IMR-90 (cell line): ENCODE results near the gene L3MBTL2. TPM values are rescaled to one million over a fixed set of nuclear protein-coding genes. Genes with fewer than 3 reads are reported as not detected.

Experiments
- ATAC-seq: fragments of 200-7000 bp; cut with Tn5 transposase; 2 replicates; pipeline ENCODE4 v1.9.1; 2020; ENCODE audit warnings: low read depth, mild to moderate bottlenecking, moderate library complexity
- BruUV-seq: library from RNA; stranded (reverse); fragments of 400-500 nt; replicated peaks from 2 replicates; lab custom pipeline; 2021; lab: Mats Ljungman, UMichigan
- CTCF ChIA-PET: fragments of 300-600 bp; formaldehyde crosslinking; extraction: SDS; loops from one replicate; lab custom pipeline; 2021; ENCODE audit warnings: antibody characterized with exemption; lab: Yijun Ruan, JAX
- POLR2A ChIA-PET: fragments of 300-600 bp; sonication (Branson Sonifier 250); formaldehyde crosslinking; loops from one replicate; lab custom pipeline; 2022; ENCODE audit warnings: antibody characterized with exemption; ENCODE audit not compliant: unreplicated experiment; lab: Charles Lee
- DNase-seq: peaks from one replicate; pipeline ENCODE4 v3.0.0; 2013
- H2AFZ ChIP-seq: replicated peaks from 2 replicates; pipeline ENCODE3; 2013; ENCODE audit warnings: low read length, mild to moderate bottlenecking; ENCODE audit not compliant: poor library complexity
- H2AK5ac ChIP-seq: 2 replicates; pipeline ENCODE4 v1.6.1; 2013; ENCODE audit warnings: low read depth, low read length, inconsistent platforms
- H2AK9ac ChIP-seq: replicated peaks from 2 replicates; pipeline ENCODE3; 2013; ENCODE audit warnings: mild to moderate bottlenecking, low read depth, low read length, moderate library complexity; ENCODE audit not compliant: poor library complexity
- H2BK120ac ChIP-seq: 2 replicates; pipeline ENCODE4 v1.6.1; 2013; ENCODE audit warnings: low read depth, low read length, inconsistent platforms
- H2BK15ac ChIP-seq: 3 replicates; pipeline ENCODE4 v1.6.1; 2013; ENCODE audit warnings: low read depth, low read length, inconsistent platforms
- H2BK20ac ChIP-seq: 2 replicates; pipeline ENCODE4 v1.6.1; 2013; ENCODE audit warnings: low read depth, mild to moderate bottlenecking, inconsistent platforms, low read length, moderate library complexity
- H2BK5ac ChIP-seq: 2 replicates; pipeline ENCODE4 v1.6.1; 2013; ENCODE audit warnings: mild to moderate bottlenecking, low read depth, low read length, inconsistent platforms; ENCODE audit not compliant: poor library complexity, severe bottlenecking
- H3K14ac ChIP-seq: replicated peaks from 2 replicates; pipeline ENCODE4 v1.6.1; 2013; ENCODE audit warnings: low read depth, low read length, inconsistent platforms
- H3K18ac ChIP-seq: 2 replicates; pipeline ENCODE4 v1.6.1; 2013; ENCODE audit warnings: low read depth, low read length, control low read depth
- H3K23ac ChIP-seq: 2 replicates; pipeline ENCODE4 v1.6.1; 2013; ENCODE audit warnings: low read depth, low read length, inconsistent platforms
- H3K27ac ChIP-seq: 2 replicates; pipeline ENCODE4 v1.5.1; 2013; ENCODE audit warnings: mild to moderate bottlenecking, control low read depth, low read length; ENCODE audit not compliant: insufficient read depth
- H3K27me3 ChIP-seq: 2 replicates; pipeline ENCODE4 v1.6.1; 2013; ENCODE audit warnings: low read length; ENCODE audit not compliant: control insufficient read depth, insufficient read depth
- H3K36me3 ChIP-seq: 2 replicates; pipeline ENCODE4 v1.6.1; 2013; ENCODE audit warnings: low read length, mixed read lengths; ENCODE audit not compliant: control insufficient read depth, insufficient read depth
- H3K4ac ChIP-seq: 2 replicates; pipeline ENCODE4 v1.6.1; 2013; ENCODE audit warnings: low read depth, low read length, inconsistent platforms
- H3K4me1 ChIP-seq: 2 replicates; pipeline ENCODE4 v1.6.1; 2013; ENCODE audit warnings: low read length, mixed read lengths; ENCODE audit not compliant: control insufficient read depth, insufficient read depth
- H3K4me2 ChIP-seq: 2 replicates; pipeline ENCODE4 v1.6.1; 2013; ENCODE audit warnings: low read depth, mild to moderate bottlenecking, control low read depth, low read length, moderate library complexity
- H3K4me3 ChIP-seq: 2 replicates; pipeline ENCODE4 v1.5.1; 2013; ENCODE audit warnings: low read depth, mild to moderate bottlenecking, control low read depth, low read length, moderate library complexity; ENCODE audit not compliant: insufficient read depth
- H3K56ac ChIP-seq: 2 replicates; pipeline ENCODE4 v1.6.1; 2013; ENCODE audit warnings: low read length, inconsistent platforms; ENCODE audit not compliant: insufficient read depth; ENCODE audit errors: extremely low read depth
- H3K79me1 ChIP-seq, 2 experiments: 2 replicates each; pipeline ENCODE4 v1.6.1; 2013; ENCODE audit warnings: low read length in 2 of 2, inconsistent platforms in 1 of 2, low read depth in 1 of 2
- H3K9ac ChIP-seq: 2 replicates; pipeline ENCODE4 v1.6.1; 2013; ENCODE audit warnings: low read depth, low read length, control low read depth
- H3K9me1 ChIP-seq: 2 replicates; pipeline ENCODE4 v1.6.1; 2013; ENCODE audit warnings: low read length, inconsistent platforms; ENCODE audit not compliant: insufficient read depth
- H3K9me3 ChIP-seq: 2 replicates; pipeline ENCODE4 v1.6.1; 2013; ENCODE audit warnings: low read length; ENCODE audit not compliant: control insufficient read depth, insufficient read depth
- H4K20me1 ChIP-seq: 2 replicates; pipeline ENCODE4 v1.6.1; 2013; ENCODE audit warnings: low read length, inconsistent platforms; ENCODE audit not compliant: insufficient read depth
- H4K5ac ChIP-seq: 2 replicates; pipeline ENCODE4 v1.6.1; 2013; ENCODE audit warnings: mild to moderate bottlenecking, low read depth, low read length, control low read depth
- H4K8ac ChIP-seq, 2 experiments: 2 replicates each; pipeline ENCODE4 v1.6.1; 2013; ENCODE audit warnings: low read depth in 2 of 2, low read length in 2 of 2, control low read depth in 1 of 2, inconsistent platforms in 1 of 2
- H4K91ac ChIP-seq: 2 replicates; pipeline ENCODE4 v1.6.1; 2013; ENCODE audit warnings: low read depth, low read length, inconsistent platforms; ENCODE audit not compliant: insufficient read depth
- CHD1 ChIP-seq: IDR thresholded peaks from 2 replicates; pipeline ENCODE4 v1.6.1; 2012; ENCODE audit warnings: low read depth, low read length, improper control_type of control experiment
- RAD21 ChIP-seq: IDR thresholded peaks from 2 replicates; pipeline ENCODE4 v1.6.1; 2012; ENCODE audit warnings: low read length, improper control_type of control experiment
- RCOR1 ChIP-seq: IDR thresholded peaks from 2 replicates; pipeline ENCODE4 v1.6.1; 2012; ENCODE audit warnings: mild to moderate bottlenecking, low read length, improper control_type of control experiment; ENCODE audit not compliant: insufficient replicate concordance
- WGBS, 2 experiments: methylation state at CpG; one replicate each; pipeline versions ENCODE4 v1.1.5 to v1.1.7; 2013; ENCODE audit warnings: missing lambda C conversion rate in 2 of 2; ENCODE audit not compliant: insufficient read length in 1 of 2; ENCODE audit errors: extremely low coverage in 2 of 2; 5-methylcytosine and 5-hydroxymethylcytosine counted together
- dilution Hi-C: fragments of 300-500 bp; cut with HindIII; formaldehyde crosslinking; loops from one replicate; pipeline ENCODE4 v1.14.3; 2018; ENCODE audit warnings: low sequenced_read_pairs; ENCODE audit not compliant: unreplicated experiment
- in situ Hi-C: fragments of 300-500 bp; cut with MboI; formaldehyde crosslinking; loops from 3 replicates; pipeline ENCODE4 v1.14.3; 2019; ENCODE audit warnings: low sequenced_read_pairs, inconsistent platforms, mixed read lengths
- intact Hi-C: fragments of 100-400 bp; cut with micrococcal nuclease; formaldehyde crosslinking; loops from 2 replicates; pipeline ENCODE4 v1.10.0; 2022
- polyA plus RNA-seq, 3 experiments: library from polyadenylated mRNA; depleted of rRNA; stranded (reverse); fragments of >200 nt; gene quantifications; 2 replicates each; pipeline ENCODE4 v1.2.3, GENCODE V29; 2012; ENCODE audit warnings: low replicate concordance in 1 of 3
- total RNA-seq: library from RNA; depleted of rRNA; stranded (reverse); fragments of >200 nt; gene quantifications from 2 replicates; pipeline ENCODE4 v1.2.3, GENCODE V29; 2012
- TF ChIP-seq, protein P1 (sequence below): fragments of 150-350 bp; IDR thresholded peaks from 2 replicates; pipeline ENCODE4 v1.6.1; 2016; ENCODE audit warnings: low read depth, mild to moderate bottlenecking, low read length, moderate library complexity, borderline replicate concordance
- TF ChIP-seq, protein P2 (sequence below): fragments of 150-350 bp; IDR thresholded peaks from 2 replicates; pipeline ENCODE4 v1.6.1; 2017; ENCODE audit warnings: mild to moderate bottlenecking, antibody characterized with exemption, low read length, low read depth

Gene L3MBTL2
- total and polyA plus RNA-seq, 2 of the 4 experiments (the other 2 are of a cell fraction) = 20.6 to 25.1 TPM

- Histone ChIP-seq H3K36me3 (peaks cover 84% of the 10 kb centered on the region), H2BK20ac (no peak overlapping the region)
- dilution Hi-C loops = no loop called here
These were observed 44.3 kb downstream of the L3MBTL2 start for GRCh38 chr22:41249442-41249841.

More at GRCh38 chr22:41249442-41249841, 44.3 kb downstream of the L3MBTL2 start:
- no CpG with 5 or more reads among the region's 14 CpGs for WGBS, 2 experiments
- H3K9me3 ChIP-seq = no peaks in the 10 kb centered on the region
- H3K4ac ChIP-seq = no peak overlapping the region
- H3K56ac ChIP-seq = no peak overlapping the region
- no peak overlapping the region for H4K5ac ChIP-seq
- intact Hi-C loops (no loop called here), in situ Hi-C loops (no loop called here)
- peaks cover 2% of the 10 kb centered on the region; the same call in 1 of the 2 replicates for H3K4me1 ChIP-seq
- no peak overlapping the region for H2BK5ac ChIP-seq
- no peak overlapping the region for H3K18ac ChIP-seq
- ChIA-PET CTCF (no interaction called here), POLR2A (no interaction called here)
- no peak overlapping the region for H3K9ac ChIP-seq
- no peak overlapping the region for H2BK120ac ChIP-seq
- H3K27ac ChIP-seq = no peak overlapping the region
- no peak overlapping the region for H2AFZ ChIP-seq
- no peak overlapping the region for H4K91ac ChIP-seq
- H3K4me2 ChIP-seq = no peak overlapping the region
- no peak overlapping the region for H4K8ac ChIP-seq
- TF ChIP-seq CHD1 = no peak
- TF ChIP-seq RCOR1 = no peak
- TF ChIP-seq RAD21 = no peak
- TF ChIP-seq, protein P1, sequence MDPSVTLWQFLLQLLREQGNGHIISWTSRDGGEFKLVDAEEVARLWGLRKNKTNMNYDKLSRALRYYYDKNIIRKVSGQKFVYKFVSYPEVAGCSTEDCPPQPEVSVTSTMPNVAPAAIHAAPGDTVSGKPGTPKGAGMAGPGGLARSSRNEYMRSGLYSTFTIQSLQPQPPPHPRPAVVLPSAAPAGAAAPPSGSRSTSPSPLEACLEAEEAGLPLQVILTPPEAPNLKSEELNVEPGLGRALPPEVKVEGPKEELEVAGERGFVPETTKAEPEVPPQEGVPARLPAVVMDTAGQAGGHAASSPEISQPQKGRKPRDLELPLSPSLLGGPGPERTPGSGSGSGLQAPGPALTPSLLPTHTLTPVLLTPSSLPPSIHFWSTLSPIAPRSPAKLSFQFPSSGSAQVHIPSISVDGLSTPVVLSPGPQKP = no peak
- TF ChIP-seq, protein P2, sequence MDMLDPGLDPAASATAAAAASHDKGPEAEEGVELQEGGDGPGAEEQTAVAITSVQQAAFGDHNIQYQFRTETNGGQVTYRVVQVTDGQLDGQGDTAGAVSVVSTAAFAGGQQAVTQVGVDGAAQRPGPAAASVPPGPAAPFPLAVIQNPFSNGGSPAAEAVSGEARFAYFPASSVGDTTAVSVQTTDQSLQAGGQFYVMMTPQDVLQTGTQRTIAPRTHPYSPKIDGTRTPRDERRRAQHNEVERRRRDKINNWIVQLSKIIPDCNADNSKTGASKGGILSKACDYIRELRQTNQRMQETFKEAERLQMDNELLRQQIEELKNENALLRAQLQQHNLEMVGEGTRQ = no peak
- no peak overlapping the region for H2AK9ac ChIP-seq
- H3K27me3 ChIP-seq = no peaks in the 10 kb centered on the region
- no peak overlapping the region for H3K14ac ChIP-seq
- no peak overlapping the region for H2BK15ac ChIP-seq
- H3K23ac ChIP-seq = no peak overlapping the region
- DNase-seq (no peak), ATAC-seq (no peak)
- no peaks in the 10 kb centered on the region; the same call in 1 of the 2 replicates for H3K9me1 ChIP-seq
- H3K4me3 ChIP-seq = no peak overlapping the region
- peaks cover 13% of the 10 kb centered on the region for H4K20me1 ChIP-seq
- peaks cover 23 to 58% of the 10 kb centered on the region in 2 experiments for H3K79me1 ChIP-seq
- BruUV-seq = no TSS peak
- H2AK5ac ChIP-seq = no peak overlapping the region
